ENCODE data around the gene CCR2.

GRCh38 chr3:46374755-46375154 is 20.8 kb downstream of the CCR2 start:
- no peak for TF ChIP-seq CTCF (IDR thresholded peaks at IDR 0.05)
- TF ChIP-seq MAX (IDR thresholded peaks at IDR 0.05; ENCODE audit: low read depth), result no peak
- TF ChIP-seq NFIC (IDR thresholded peaks at IDR 0.05; ENCODE audit: borderline replicate concordance), result no peak
- no peak for TF ChIP-seq MXI1 (IDR thresholded peaks at IDR 0.05; ENCODE audit: low read depth, low read length)
- no peak for TF ChIP-seq EZH2phosphoT487 (IDR thresholded peaks at IDR 0.05; ENCODE audit: borderline replicate concordance, low read depth)
- TF ChIP-seq JUND (IDR thresholded peaks at IDR 0.05), result no peak
- TF ChIP-seq RXRA (IDR thresholded peaks at IDR 0.05; ENCODE audit: borderline replicate concordance, low read depth), result no peak
- no peak for TF ChIP-seq NRF1 (IDR thresholded peaks at IDR 0.05; ENCODE audit: low read depth, low read length)
- no peak for TF ChIP-seq USF1 (IDR thresholded peaks at IDR 0.05; ENCODE audit: borderline replicate concordance, low read depth)
- TF ChIP-seq EP300 (IDR thresholded peaks at IDR 0.05; ENCODE audit: borderline replicate concordance in 1 of 2, low read depth in 1 of 2, low read length in 1 of 2), result no peak
